ENCODE results near the gene FANCM.

Gene FANCM

DNA sequence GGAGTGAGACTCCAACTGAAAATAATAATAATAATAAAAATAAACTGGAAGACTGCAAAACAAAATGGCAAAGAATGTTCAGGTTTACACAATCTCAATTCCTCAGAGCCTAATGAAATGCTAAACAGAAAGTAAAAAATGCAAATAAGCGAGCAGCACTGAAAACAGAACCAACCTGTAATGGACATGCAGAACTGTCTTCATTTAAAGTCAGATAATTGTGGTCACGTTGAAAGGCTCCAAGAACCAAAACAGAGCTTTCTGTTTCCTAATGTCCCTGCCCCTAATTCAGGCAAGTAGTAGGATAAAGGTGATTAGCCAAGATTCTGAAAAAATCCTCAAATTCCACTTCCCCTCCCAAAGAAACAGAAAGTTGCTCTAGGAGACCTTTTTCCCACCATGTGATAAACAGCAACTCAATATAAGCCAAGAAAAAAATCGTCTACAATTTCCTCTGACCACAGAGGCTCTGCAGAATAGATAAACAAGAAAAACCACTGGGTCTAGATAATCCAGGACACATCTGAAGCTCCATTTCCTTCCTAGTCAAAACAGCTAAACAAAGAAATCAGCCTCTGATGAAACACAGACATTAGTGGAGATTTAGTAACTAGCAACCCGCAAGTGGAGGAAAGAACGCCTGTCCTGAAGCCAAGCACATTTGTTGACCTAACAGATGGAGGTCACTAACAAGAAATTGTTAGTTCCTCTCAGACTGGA lies 114.3 kb downstream of the FANCM start (continued):
- TF ChIP-seq, protein P1, sequence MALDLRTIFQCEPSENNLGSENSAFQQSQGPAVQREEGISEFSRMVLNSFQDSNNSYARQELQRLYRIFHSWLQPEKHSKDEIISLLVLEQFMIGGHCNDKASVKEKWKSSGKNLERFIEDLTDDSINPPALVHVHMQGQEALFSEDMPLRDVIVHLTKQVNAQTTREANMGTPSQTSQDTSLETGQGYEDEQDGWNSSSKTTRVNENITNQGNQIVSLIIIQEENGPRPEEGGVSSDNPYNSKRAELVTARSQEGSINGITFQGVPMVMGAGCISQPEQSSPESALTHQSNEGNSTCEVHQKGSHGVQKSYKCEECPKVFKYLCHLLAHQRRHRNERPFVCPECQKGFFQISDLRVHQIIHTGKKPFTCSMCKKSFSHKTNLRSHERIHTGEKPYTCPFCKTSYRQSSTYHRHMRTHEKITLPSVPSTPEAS (tag by site-specific recombination; IDR thresholded peaks at IDR 0.05) = no peak

Data from HEK293 (cell line).